Naive B cell (primary cell): ENCODE results near the gene PTCRA. TPM values are rescaled to one million over a fixed set of nuclear protein-coding genes. Genes with fewer than 3 reads are reported as not detected.
A peak's percentile ranks its signal among the peaks of the same experiment; 100 is the strongest.

ENCODE experiments used
- ATAC-seq, 2 donors: fragments of 150-1000 bp; cut with Tn5 transposase; 2 replicates each; pipeline ENCODE4 v1.10.0; 2021; ENCODE audit warnings: low read depth in 2 of 2, mild to moderate bottlenecking in 2 of 2, moderate library complexity in 2 of 2
- DNase-seq: peaks from one replicate; pipeline ENCODE4 v3.0.0; 2022
- H3K27ac Mint-ChIP-seq, 6 donors: one replicate each; pipeline ENCODE4 v1.8.0; 2020 to 2022; ENCODE audit warnings: mild to moderate bottlenecking in 6 of 6, mixed read lengths in 6 of 6, moderate library complexity in 5 of 6, inconsistent platforms in 2 of 6
- H3K27me3 Mint-ChIP-seq, 3 donors: one replicate each; pipeline ENCODE4 v1.8.0; 2021 to 2022; ENCODE audit warnings: mixed read lengths in 3 of 3, mild to moderate bottlenecking in 1 of 3
- H3K36me3 Mint-ChIP-seq, 2 donors: one replicate each; pipeline ENCODE4 v1.8.0; 2020 to 2022; ENCODE audit warnings: mixed read lengths in 2 of 2, inconsistent platforms in 1 of 2, mild to moderate bottlenecking in 1 of 2
- H3K4me1 Mint-ChIP-seq, 3 donors: one replicate each; pipeline ENCODE4 v1.8.0; 2020 to 2022; ENCODE audit warnings: mixed read lengths in 3 of 3, inconsistent platforms in 1 of 3, mild to moderate bottlenecking in 1 of 3, moderate library complexity in 1 of 3
- H3K4me3 Mint-ChIP-seq, 8 donors: one replicate each; pipeline ENCODE4 v1.8.0; 2020 to 2022; ENCODE audit warnings: mild to moderate bottlenecking in 8 of 8, mixed read lengths in 8 of 8, moderate library complexity in 8 of 8, inconsistent platforms in 2 of 8
- H3K9me3 Mint-ChIP-seq, 7 donors: one replicate each; pipeline ENCODE4 v1.8.0; 2020 to 2022; ENCODE audit warnings: mixed read lengths in 7 of 7, mild to moderate bottlenecking in 5 of 7, inconsistent platforms in 2 of 7, moderate library complexity in 1 of 7
- polyA plus RNA-seq, 6 donors: library from polyadenylated mRNA; unstranded; fragments of 300-500 nt; fragmentation: Illumina TruSeq; gene quantifications; one replicate each; pipeline ENCODE4 v1.2.3, GENCODE V29; 2021; ENCODE audit warnings: low read depth in 6 of 6

The PTCRA gene
- polyA plus RNA-seq, 6 donors from 2014 or later = 0.41 to 1.9 (median 0.68) TPM; not detected in 2

DNA sequence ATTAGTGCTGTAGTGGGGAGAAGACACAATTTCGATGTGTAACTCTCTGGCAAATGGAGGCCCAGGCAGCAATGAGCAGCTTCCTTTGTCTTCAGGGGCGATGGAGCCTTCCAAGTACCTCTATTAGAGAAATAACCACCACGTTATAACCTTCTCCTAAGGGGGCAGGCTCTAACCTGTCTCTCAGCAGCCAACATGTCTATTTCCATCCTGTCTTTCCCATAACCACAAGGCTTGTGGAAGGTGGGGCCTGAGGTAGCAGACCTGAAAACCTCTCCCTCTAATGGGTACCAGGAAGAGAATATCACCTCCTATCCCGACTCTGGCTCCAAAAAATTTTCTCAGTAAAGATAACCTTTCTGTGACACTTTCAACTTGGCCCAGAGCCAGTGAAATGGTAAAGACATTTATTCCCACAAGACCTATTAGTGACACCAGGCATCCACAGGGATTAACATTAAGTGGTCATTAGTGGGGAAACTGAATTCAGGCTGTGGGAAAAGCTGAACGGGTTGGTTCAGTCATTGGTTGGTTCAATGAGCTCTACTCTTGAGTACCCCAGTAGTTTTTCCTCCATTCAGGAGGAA lies 59.2 kb downstream of the PTCRA start:
- DNase-seq (no peak), ATAC-seq (no peak)
- H3K9me3 Mint-ChIP-seq = no peaks in the 10 kb centered on the region
- H3K36me3 Mint-ChIP-seq = no peaks in the 10 kb centered on the region
- H3K4me3 Mint-ChIP-seq = no peak overlapping the region
- H3K4me1 Mint-ChIP-seq = peaks cover 23 to 43% (median 23%) of the 10 kb centered on the region in 3 donors
- no peaks in the 10 kb centered on the region for H3K27me3 Mint-ChIP-seq
- peak overlapping the region in 1 of 6 donors; percentile 42 for H3K27ac Mint-ChIP-seq

Other genes starting within 250 kb of the PTCRA start
- under 1 TPM in 4 of 6 donors, not detected in 2; 0.13 to 0.36 (median 0.23) TPM for gene PRPH2, start 193.5 kb upstream of the PTCRA start, polyA plus RNA-seq
- 100 to 1,000 TPM in 1 of 6 donors, 10 to 100 TPM in 5; 60.5 to 104 (median 71.8) TPM for gene TBCC, start 169.9 kb upstream of the PTCRA start, polyA plus RNA-seq
- 1 to 10 TPM; 1.8 to 4.9 (median 4.1) TPM for gene BICRAL, start 134.0 kb upstream of the PTCRA start, polyA plus RNA-seq
- 10 to 100 TPM; 26.8 to 81.7 (median 61.0) TPM for gene RPL7L1, start 36.4 kb upstream of the PTCRA start, polyA plus RNA-seq
- gene CNPY3, start 13.4 kb downstream of the PTCRA start, polyA plus RNA-seq = 100 to 1,000 TPM; 153 to 199 (median 177) TPM
- gene GNMT, start 44.7 kb downstream of the PTCRA start, polyA plus RNA-seq = 1 to 10 TPM in 1 of 6 donors, under 1 TPM in 3, not detected in 2; 0.26 to 1.1 (median 0.28) TPM
- 10 to 100 TPM; 10.6 to 23.5 (median 15.7) TPM for gene PEX6, start 63.1 kb downstream of the PTCRA start, polyA plus RNA-seq
- 10 to 100 TPM; 13.6 to 23.8 (median 14.5) TPM for gene PPP2R5D, start 68.5 kb downstream of the PTCRA start, polyA plus RNA-seq
- 100 to 1,000 TPM in 4 of 6 donors, 10 to 100 TPM in 2; 91.3 to 172 (median 103) TPM for gene MEA1, start 97.9 kb downstream of the PTCRA start, polyA plus RNA-seq
- gene KLHDC3, start 98.2 kb downstream of the PTCRA start, polyA plus RNA-seq = 100 to 1,000 TPM in 1 of 6 donors, 10 to 100 TPM in 5; 88.7 to 121 (median 92.0) TPM
- 10 to 100 TPM; 27.8 to 55.0 (median 39.8) TPM for gene RRP36, start 105.6 kb downstream of the PTCRA start, polyA plus RNA-seq
- gene CUL7, start 137.8 kb downstream of the PTCRA start, polyA plus RNA-seq = 1 to 10 TPM; 3.1 to 6.4 (median 4.4) TPM
- gene MRPL2, start 143.4 kb downstream of the PTCRA start, polyA plus RNA-seq = 10 to 100 TPM; 27.2 to 61.1 (median 42.3) TPM
- gene KLC4, start 143.6 kb downstream of the PTCRA start, polyA plus RNA-seq = 10 to 100 TPM in 4 of 6 donors, 1 to 10 TPM in 2; 1.3 to 11.2 (median 10.5) TPM
- gene PTK7, start 160.3 kb downstream of the PTCRA start, polyA plus RNA-seq = not detected